OCI-LY1 (cell line): ENCODE measurements around the gene CIRBP.

Experiments
- EZH2 ChIP-seq: fragments of 200-600 bp; sonication (generic), shearing (Covaris generic); IDR thresholded peaks from 2 replicates; pipeline ENCODE4 v1.8.0; 2017; ENCODE audit warnings: borderline replicate concordance, mixed run types, mild to moderate bottlenecking, antibody characterized with exemption, low read length, moderate library complexity, mixed read lengths
- TF ChIP-seq, protein P1 (sequence below): fragments of 200-600 bp; sonication (generic), shearing (Covaris generic); IDR thresholded peaks from 2 replicates; pipeline ENCODE4 v1.5.1; 2017; ENCODE audit warnings: mild to moderate bottlenecking, antibody characterized with exemption, low read length, moderate library complexity, mixed read lengths

DNA sequence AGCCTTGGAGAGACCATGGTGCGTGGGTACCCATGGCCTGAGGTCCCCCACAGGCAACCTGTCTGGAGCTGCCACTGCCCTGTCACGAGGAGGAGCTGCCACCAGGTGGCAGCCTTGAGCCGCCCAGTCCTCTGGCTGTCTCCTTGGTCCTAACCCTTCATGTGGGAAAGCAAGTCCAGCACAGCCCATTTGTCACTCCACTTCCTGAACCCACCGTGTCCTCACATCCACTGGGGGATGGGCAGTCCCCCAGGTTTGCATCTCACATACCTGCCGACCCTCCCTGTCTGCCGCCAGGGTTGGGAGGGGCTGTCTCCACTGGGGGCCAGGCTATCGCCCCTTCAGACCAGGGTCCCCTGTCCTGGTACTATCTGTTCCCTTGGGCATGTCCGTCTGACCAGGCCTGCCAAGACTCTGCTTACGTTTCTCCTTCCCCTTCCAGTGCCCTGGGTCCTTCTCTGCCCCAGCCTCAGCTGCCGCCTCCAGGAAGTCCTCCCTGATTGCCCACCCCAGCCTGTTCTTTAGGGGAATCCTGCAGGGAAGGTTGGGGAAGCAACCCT lies 10.7 kb downstream of the CIRBP start:
- TF ChIP-seq, protein P1, sequence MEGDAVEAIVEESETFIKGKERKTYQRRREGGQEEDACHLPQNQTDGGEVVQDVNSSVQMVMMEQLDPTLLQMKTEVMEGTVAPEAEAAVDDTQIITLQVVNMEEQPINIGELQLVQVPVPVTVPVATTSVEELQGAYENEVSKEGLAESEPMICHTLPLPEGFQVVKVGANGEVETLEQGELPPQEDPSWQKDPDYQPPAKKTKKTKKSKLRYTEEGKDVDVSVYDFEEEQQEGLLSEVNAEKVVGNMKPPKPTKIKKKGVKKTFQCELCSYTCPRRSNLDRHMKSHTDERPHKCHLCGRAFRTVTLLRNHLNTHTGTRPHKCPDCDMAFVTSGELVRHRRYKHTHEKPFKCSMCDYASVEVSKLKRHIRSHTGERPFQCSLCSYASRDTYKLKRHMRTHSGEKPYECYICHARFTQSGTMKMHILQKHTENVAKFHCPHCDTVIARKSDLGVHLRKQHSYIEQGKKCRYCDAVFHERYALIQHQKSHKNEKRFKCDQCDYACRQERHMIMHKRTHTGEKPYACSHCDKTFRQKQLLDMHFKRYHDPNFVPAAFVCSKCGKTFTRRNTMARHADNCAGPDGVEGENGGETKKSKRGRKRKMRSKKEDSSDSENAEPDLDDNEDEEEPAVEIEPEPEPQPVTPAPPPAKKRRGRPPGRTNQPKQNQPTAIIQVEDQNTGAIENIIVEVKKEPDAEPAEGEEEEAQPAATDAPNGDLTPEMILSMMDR, result peak; percentile 94
- no peak for TF ChIP-seq EZH2
